HG03460 (cell line): ENCODE results near the gene RNASEL.
"Not testable (repeated sequence)": the region's sequence is repeated elsewhere in the genome, so short reads cannot be mapped to it uniquely, and the experiment has no call there.

Experiments used
- ATAC-seq: cut with Tn5 transposase; IDR thresholded peaks from one replicate; pipeline ENCODE4 v1.9.1; 2021; ENCODE audit not compliant: unreplicated experiment

Gene RNASEL

DNA sequence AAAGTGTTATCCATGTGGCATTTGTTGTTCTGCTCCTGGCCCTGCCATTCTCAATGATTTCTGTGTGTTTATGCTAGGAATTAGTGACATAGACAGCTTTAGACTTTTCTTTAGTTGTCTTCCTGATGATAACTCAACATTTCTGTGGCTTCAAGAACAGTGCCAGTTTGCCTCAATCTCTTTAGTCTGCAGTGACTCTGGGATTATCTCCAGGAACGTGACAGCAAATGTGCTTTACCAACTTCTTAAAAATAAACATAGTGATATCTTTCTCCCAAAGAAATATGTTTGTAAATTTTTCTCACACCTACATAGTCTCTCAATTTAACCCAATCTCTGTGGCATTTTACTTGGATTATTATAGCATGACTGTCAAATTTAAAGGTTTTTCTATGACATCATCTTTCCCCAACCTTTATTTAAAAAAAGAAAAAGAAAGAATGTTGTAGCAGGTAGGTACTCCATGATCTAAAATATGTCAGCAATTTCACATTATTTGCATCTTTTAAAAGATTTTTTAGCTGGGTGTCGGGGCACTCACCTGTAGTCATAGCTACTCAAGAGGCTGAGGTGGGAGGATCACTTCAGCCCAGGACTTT, 24.6 kb downstream of the RNASEL start:
- no peak for ATAC-seq

DNA sequence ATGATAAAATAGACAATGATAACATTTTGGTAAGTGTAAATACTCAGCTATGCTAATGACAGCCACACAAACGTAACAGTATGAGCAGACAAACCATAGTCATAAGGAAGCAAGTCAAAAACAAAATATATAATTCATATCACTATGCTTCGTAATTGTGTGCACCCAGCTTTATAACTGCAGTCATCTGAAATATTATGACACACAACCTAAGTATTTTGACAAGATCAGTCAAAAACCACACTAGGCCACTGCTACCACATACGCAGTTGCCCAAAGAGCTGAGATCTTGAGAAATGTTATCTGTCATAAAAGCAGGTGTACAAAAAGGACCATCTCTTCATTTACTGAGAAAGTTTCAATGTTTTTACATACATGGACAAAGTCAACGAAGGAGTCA, 26.0 kb downstream of the RNASEL start:
- ATAC-seq: no peak

DNA sequence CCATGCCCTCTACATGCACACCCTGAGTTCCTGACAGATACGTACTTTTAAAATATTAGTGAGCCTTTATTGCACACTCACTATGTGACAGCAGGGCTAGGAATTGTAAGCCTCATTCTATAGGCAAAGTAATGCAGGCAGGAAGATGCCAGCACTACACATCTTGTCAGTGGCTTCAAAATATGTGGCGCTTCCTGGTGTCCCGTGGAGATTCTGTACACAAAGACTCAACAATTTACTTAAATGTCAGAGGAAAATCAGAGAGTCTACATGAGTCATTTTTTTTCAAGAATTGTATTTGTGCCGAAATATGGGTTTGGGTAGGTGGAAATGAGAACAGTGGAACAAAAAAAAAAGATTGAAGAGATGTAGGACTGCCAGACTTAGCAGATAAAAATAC, 27.6 kb downstream of the RNASEL start:
- no peak for ATAC-seq

DNA sequence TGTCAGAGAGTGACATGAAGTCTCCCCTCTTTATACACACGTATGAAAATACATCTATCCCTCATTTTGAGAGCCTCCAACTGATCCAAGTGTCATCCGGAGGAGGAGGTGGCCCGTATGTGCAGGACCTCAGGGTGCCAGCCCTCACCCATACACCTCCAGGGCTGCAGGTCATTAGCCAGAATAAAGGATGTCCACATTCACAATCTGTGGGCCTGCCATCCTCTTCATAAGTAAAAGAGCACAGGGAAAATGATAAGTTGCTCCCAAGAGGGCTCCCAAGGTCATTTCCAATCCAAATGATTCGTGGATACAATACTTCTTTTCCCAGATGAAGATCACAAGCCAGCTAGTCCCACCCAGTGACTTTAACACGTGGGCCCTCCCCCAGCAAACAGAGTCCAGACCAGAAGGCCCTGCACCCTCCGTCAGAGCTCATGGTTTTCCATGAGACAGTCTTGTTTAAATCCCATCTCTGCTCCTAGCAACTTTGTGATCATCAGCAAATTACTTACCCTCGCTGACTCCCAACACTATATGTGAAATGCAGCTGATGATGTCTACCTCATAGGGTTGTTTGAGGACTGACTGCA, 28.6 kb downstream of the RNASEL start:
- no peak for ATAC-seq

DNA sequence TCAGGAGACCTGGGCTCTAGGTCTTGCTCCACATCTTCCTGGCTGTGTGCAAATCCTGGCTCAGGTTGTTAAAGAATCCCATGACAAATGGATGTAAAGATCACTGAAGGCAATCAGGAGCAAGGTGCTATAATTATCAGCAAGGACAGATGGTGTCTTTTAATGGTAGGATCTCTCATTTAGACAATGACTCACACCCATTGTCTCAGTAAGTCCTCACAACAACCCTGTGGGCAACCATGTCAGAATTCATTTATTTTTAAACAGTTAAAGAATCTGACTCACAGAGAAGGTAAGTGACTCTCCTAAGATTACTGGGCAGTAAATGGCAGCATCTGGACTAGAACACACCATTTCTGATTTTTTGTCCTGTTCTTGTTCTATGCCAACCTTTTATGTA, 32.8 kb downstream of the RNASEL start:
- ATAC-seq: no peak

DNA sequence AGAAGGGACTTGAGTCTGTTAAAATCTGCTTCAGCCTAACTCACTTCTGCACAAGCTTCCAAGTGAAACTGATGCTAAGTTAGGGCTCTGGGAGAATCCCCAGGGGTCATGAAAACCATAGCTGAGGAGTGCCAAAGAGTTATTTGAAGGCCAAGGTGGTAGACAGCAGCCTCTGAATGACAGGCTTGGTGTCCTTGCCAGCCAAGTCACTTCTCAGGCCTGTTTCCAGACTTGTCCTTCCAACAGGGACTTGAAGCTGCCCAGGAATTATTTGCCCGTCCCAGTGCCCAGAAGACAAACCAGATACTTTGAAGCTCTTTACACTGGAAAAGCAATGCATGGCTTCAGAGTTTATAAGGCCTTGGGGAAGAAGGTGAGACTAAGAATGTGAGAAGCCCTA, 33.6 kb downstream of the RNASEL start:
- no peak for ATAC-seq

DNA sequence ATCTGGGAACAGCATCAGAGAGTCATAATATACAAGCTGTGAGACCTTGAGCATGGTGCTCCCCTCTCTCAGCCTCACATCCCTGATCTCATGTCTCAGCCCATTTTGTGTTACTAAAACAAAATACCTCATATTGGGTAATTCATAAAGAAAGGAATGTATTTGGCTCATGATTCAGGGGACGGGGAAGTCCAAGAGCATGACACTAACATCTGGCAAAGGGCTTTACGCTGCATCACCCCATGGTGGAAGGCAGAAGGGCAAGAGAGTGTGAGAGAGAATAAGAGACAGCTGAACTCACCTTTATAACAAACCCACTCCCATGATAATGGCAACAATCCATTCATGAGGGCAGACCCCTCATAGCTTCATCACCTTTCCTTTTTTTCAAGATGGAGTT, 36.5 kb downstream of the RNASEL start:
- ATAC-seq: no peak

DNA sequence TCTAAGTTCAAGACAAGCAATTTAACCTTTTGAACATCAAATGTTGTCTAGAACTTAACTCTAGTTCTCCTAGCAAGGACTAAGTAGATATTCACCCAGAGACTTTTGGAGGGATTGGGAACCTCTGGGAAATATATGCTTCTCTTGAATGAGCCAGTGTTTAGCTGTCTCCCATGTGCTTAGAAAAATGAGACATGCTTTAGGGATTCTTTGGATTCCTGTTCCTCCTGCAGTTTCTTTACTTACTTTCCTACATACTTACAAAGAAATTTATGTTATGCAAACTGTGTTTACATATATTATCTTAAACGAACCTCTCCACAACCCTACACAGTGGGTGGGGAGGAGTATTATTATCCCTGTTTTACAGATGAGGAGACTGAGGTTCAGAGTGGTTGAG, 39.2 kb downstream of the RNASEL start:
- ATAC-seq: no peak

DNA sequence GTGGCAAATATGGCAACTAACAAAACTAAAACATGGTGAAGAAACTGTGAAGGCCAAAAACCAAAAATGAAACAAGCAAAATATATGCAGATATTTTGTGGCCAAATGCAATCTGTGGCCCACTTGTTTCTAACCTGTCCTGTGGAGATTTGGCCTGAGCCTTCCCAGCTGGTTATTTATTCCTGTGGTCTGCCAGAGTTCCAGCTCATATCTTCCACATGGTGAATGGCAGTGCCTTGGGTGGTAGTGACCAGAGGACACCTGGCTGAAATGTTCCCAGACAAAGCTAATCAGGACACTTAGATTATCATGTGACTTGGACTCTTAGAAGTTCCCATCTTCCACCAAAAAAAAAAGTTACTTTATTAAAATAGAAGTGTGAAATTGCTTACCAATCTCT, 39.7 kb downstream of the RNASEL start:
- ATAC-seq: no peak

DNA sequence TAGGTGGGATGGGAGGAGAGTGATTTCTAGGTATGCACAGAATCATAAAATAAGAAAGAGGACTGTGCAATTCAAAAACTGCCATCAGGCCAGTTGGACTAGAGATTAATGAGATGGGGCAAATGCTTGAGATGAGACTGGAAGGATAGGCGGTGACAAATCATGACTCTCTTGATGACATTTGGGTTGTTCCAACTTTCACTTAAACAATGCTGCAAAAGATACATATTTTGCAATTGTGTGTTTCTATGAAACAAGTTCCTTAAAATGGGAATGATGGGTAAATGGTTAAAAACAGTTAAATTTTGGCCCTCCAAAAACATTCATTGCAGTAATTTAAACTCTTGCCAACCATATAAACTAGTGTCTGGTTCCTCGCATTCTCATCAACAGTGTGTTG, 55.2 kb downstream of the RNASEL start:
- ATAC-seq: no peak

DNA sequence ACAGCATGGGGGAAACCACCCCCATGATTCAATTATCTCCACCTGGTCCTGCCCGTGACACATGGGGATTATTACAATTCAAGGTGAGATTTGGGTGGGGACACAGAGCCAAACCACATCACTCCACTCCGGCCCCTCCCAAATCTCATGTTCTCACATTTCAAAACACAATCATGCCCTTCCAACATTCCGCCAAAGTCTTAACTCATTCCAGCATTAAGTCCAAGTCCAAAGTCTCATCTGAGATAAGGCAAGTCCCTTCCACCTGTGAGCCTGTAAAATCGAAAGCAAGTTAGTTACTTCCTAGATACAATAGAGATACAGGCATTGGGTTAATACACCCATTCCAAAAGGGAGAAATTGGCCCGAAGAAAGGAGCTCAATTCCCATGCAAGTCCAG, 60.9 kb downstream of the RNASEL start:
- ATAC-seq: not testable (repeated sequence)

DNA sequence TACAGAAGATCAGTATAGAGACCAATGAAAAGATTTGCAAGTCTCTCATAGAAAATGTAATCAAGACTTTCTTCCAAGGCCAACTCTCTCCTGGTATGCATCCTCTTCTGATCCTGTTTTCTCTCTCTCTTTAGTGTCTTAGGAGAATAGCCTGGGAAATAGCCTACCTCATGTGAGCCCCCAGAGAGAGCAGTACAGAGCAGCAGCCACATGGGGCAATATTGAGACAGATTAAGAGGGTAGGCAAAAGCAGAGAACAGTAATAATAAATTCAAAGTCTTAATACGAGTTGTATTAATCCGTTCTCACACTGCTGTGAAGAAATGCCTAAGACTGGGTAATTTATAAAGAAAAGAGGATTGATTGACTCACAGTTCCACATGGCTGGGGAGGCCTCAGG, 61.4 kb downstream of the RNASEL start:
- no peak for ATAC-seq

DNA sequence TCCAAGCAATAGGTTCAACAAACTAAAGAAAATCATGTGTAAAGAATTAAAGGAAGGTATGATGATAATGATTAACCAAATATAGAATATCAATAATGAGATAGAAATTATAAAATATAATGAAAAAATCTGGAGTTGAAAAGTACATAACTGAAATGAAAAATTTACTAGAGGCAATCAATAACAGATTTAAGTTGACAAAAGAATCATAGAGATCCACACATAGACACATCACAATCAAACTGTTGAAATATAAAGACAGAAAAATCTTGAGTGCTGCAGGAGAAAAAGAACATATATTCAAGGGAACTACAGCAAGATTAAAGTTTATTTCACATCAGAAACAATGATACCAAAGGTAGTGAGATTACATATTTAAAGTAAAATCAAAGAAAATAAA, 63.7 kb downstream of the RNASEL start:
- no peak for ATAC-seq
